ENCODE results near the gene HSFX1. TPM values are rescaled to one million over a fixed set of nuclear protein-coding genes. Genes with fewer than 3 reads are reported as not detected.

HSFX1 gene

Small RNA genes lying within 50 kb of the gene (small RNA-seq; reads per million reads assigned to genes)
- gene AC244098.1 (ENCODE audit: insufficient read depth) (not detected), gene AC244098.2 (ENCODE audit: insufficient read depth) (not detected), gene AC244098.3 (ENCODE audit: insufficient read depth) (not detected)

Measured in neuronal stem cell (in vitro differentiated cells).